CD8-positive, alpha-beta memory T cell (primary cell): ENCODE measurements around the gene PAQR4. TPM values are rescaled to one million over a fixed set of nuclear protein-coding genes. Genes with fewer than 3 reads are reported as not detected.

Experiments
- CTCF ChIA-PET: fragments of 350-600 bp; sonication (Branson Sonifier 250); formaldehyde crosslinking; loops from one replicate; lab custom pipeline; 2021; ENCODE audit warnings: antibody characterized with exemption; lab: Charles Lee
- POLR2A ChIA-PET: fragments of 350-600 bp; sonication (Branson Sonifier 250); formaldehyde crosslinking; loops from one replicate; lab custom pipeline; 2021; ENCODE audit warnings: antibody characterized with exemption; lab: Charles Lee
- DNase-seq, 5 donors: peaks; one replicate each; pipeline versions ENCODE4 v3.0.0 to v3.0.0-alpha.2; 2020 to 2022; ENCODE audit warnings: mixed read lengths in 1 of 5
- H3K27ac ChIP-seq: one replicate; pipeline ENCODE4 v1.7.0; 2013; ENCODE audit warnings: low read depth, mild to moderate bottlenecking, low read length, moderate library complexity
- H3K27me3 ChIP-seq: 2 replicates; pipeline ENCODE4 v1.7.0; 2013; ENCODE audit warnings: low read length, mild to moderate bottlenecking; ENCODE audit not compliant: insufficient read depth, poor library complexity, severe bottlenecking
- H3K36me3 ChIP-seq: 2 replicates; pipeline ENCODE4 v1.7.0; 2013; ENCODE audit warnings: mild to moderate bottlenecking, low read length, moderate library complexity; ENCODE audit not compliant: insufficient read depth
- H3K4me1 ChIP-seq: 2 replicates; pipeline ENCODE4 v1.7.0; 2013; ENCODE audit warnings: mild to moderate bottlenecking, low read length, moderate library complexity; ENCODE audit not compliant: insufficient read depth
- H3K4me3 ChIP-seq: 2 replicates; pipeline ENCODE4 v1.7.0; 2013; ENCODE audit warnings: mild to moderate bottlenecking, low read length
- H3K9me3 ChIP-seq: 2 replicates; pipeline ENCODE4 v1.7.0; 2013; ENCODE audit warnings: mild to moderate bottlenecking, low read length
- H3K27ac Mint-ChIP-seq, 8 donors: one replicate each; pipeline ENCODE4 v1.8.0; 2020 to 2021; ENCODE audit warnings: mixed read lengths in 8 of 8, mild to moderate bottlenecking in 6 of 8, inconsistent platforms in 3 of 8, moderate library complexity in 3 of 8
- H3K27me3 Mint-ChIP-seq, 2 donors: one replicate each; pipeline ENCODE4 v1.8.0; 2020 to 2021; ENCODE audit warnings: mixed read lengths in 2 of 2, mild to moderate bottlenecking in 1 of 2, moderate library complexity in 1 of 2
- H3K36me3 Mint-ChIP-seq, 3 donors: one replicate each; pipeline ENCODE4 v1.8.0; 2020 to 2021; ENCODE audit warnings: mixed read lengths in 3 of 3, inconsistent platforms in 1 of 3, mild to moderate bottlenecking in 1 of 3
- H3K4me1 Mint-ChIP-seq, 3 donors: one replicate each; pipeline ENCODE4 v1.8.0; 2020 to 2021; ENCODE audit warnings: mixed read lengths in 3 of 3, inconsistent platforms in 1 of 3, mild to moderate bottlenecking in 1 of 3
- H3K4me3 Mint-ChIP-seq, 7 donors: one replicate each; pipeline ENCODE4 v1.8.0; 2020 to 2021; ENCODE audit warnings: mixed read lengths in 7 of 7, mild to moderate bottlenecking in 6 of 7, moderate library complexity in 4 of 7, inconsistent platforms in 2 of 7
- H3K9me3 Mint-ChIP-seq, 5 donors: one replicate each; pipeline ENCODE4 v1.8.0; 2020 to 2022; ENCODE audit warnings: mixed read lengths in 5 of 5, mild to moderate bottlenecking in 3 of 5, moderate library complexity in 2 of 5, inconsistent platforms in 1 of 5
- polyA plus RNA-seq: library from polyadenylated mRNA; unstranded; fragments of 300-500 nt; fragmentation: Illumina TruSeq; gene quantifications from one replicate; pipeline ENCODE4 v1.2.3, GENCODE V29; 2021
- total RNA-seq, 2 experiments: library from RNA; stranded (reverse); gene quantifications; one replicate each; pipeline ENCODE4 v1.2.3, GENCODE V29; 2021

Gene PAQR4
- total and polyA plus RNA-seq, 3 experiments from 2014 or later: 1.5 to 39.0 (median 38.7) TPM

- CTCF ChIA-PET: interaction anchor here (1.2 to 17.8 kb wide), 5 partner anchors 9 to 109 kb away, joined by 3 to 289 read pairs (median 7); partner anchors contain the start of gene CLDN9
- Mint-ChIP-seq H3K27ac (peak overlapping the region; percentile 78 to 95 (median 90)), H3K27me3 (peaks cover 0 to 2% of the 10 kb centered on the region in 2 donors), H3K9me3 (no peaks in the 10 kb centered on the region), H3K4me3 (peak overlapping the region; percentile 83 to 98 (median 93)), H3K36me3 (peaks cover 0 to 7% (median 3%) of the 10 kb centered on the region in 3 donors), H3K4me1 (peaks cover 37 to 56% (median 42%) of the 10 kb centered on the region in 3 donors)
- H3K9me3 ChIP-seq: no peaks in the 10 kb centered on the region
- peak overlapping the region; percentile 78 for H3K27ac ChIP-seq
- H3K4me1 ChIP-seq: peaks cover 47% of the 10 kb centered on the region
- H3K27me3 ChIP-seq: no peaks in the 10 kb centered on the region
- no peaks in the 10 kb centered on the region for H3K36me3 ChIP-seq
- POLR2A ChIA-PET: interaction anchor here (0.6 to 1.8 kb wide), 7 partner anchors 7 to 224 kb away, joined by 3 to 7 read pairs (median 4); no protein-coding TSS in a partner anchor
- peak in 4 of 5 donors; percentile 55 to 90 (median 70) for DNase-seq
- peak overlapping the region; percentile 70 for H3K4me3 ChIP-seq
Measured at GRCh38 chr16:3020604-3021448, 51.7 kb downstream of the PAQR4 start.

- peak overlapping the region; percentile 78 to 97 (median 90) for H3K27ac Mint-ChIP-seq
- H3K9me3 Mint-ChIP-seq: no peaks in the 10 kb centered on the region
- H3K4me3 ChIP-seq: no peak overlapping the region
- H3K36me3 ChIP-seq: peaks cover 6% of the 10 kb centered on the region
- peak overlapping the region; percentile 61 for H3K27ac ChIP-seq
- peaks cover 41 to 61% (median 42%) of the 10 kb centered on the region in 3 donors for H3K4me1 Mint-ChIP-seq
- ChIA-PET CTCF (interaction anchor here (1.0 to 17.8 kb wide), 5 partner anchors 8 to 108 kb away, joined by 3 to 289 read pairs (median 7); partner anchors contain the start of gene CLDN9), POLR2A (interaction anchor here (0.6 to 1.0 kb wide), 2 partner anchors 18 to 223 kb away, joined by 3 to 6 read pairs; no protein-coding TSS in a partner anchor)
- no peaks in the 10 kb centered on the region for H3K9me3 ChIP-seq
- peaks cover 47% of the 10 kb centered on the region for H3K4me1 ChIP-seq
- H3K36me3 Mint-ChIP-seq: peaks cover 0 to 15% (median 3%) of the 10 kb centered on the region in 3 donors
- H3K27me3 ChIP-seq: no peaks in the 10 kb centered on the region
- DNase-seq: peak; percentile 61 to 84 (median 63)
- H3K4me3 Mint-ChIP-seq: peak overlapping the region; percentile 83 to 98 (median 93)
- peaks cover 0 to 2% of the 10 kb centered on the region in 2 donors for H3K27me3 Mint-ChIP-seq
Measured at GRCh38 chr16:3021449-3022207, 52.5 kb downstream of the PAQR4 start.

- POLR2A ChIA-PET: interaction anchor here (1.0 to 1.2 kb wide), 2 partner anchors 18 to 128 kb away, joined by 3 to 4 read pairs; no protein-coding TSS in a partner anchor
- peak in 4 of 5 donors; percentile 50 to 88 (median 72) for DNase-seq
Measured at GRCh38 chr16:3022208-3022683, 53.1 kb downstream of the PAQR4 start.

GRCh38 chr16:3022684-3023414 lies 53.7 kb downstream of the PAQR4 start:
- Histone ChIP-seq H3K27ac (peak overlapping the region; percentile 88), H3K4me3 (peak overlapping the region; percentile 88), H3K27me3 (no peaks in the 10 kb centered on the region), H3K9me3 (no peaks in the 10 kb centered on the region), H3K36me3 (peaks cover 7% of the 10 kb centered on the region), H3K4me1 (peaks cover 47% of the 10 kb centered on the region)
- Mint-ChIP-seq H3K4me3 (peak overlapping the region; percentile 87 to 98 (median 93)), H3K9me3 (no peaks in the 10 kb centered on the region), H3K27ac (peak overlapping the region; percentile 78 to 93 (median 86)), H3K36me3 (peaks cover 0 to 22% (median 3%) of the 10 kb centered on the region in 3 donors), H3K4me1 (peaks cover 42 to 64% (median 45%) of the 10 kb centered on the region in 3 donors), H3K27me3 (peaks cover 0 to 2% of the 10 kb centered on the region in 2 donors)
- DNase-seq: no peak
- ChIA-PET POLR2A (interaction anchor here (0.5 to 1.9 kb wide), 4 partner anchors 19 to 128 kb away, joined by 3 to 7 read pairs (median 4); partner anchors contain the start of gene ZNF213), CTCF (interaction anchor here (0.5 to 17.8 kb wide), 9 partner anchors 7 to 107 kb away, joined by 3 to 289 read pairs (median 4); partner anchors contain the start of gene CLDN9)

More at GRCh38 chr16:3022208-3022683, 53.1 kb downstream of the PAQR4 start:
- Histone ChIP-seq H3K4me1 (peaks cover 47% of the 10 kb centered on the region), H3K27ac (peak overlapping the region; percentile 61), H3K9me3 (no peaks in the 10 kb centered on the region), H3K27me3 (no peaks in the 10 kb centered on the region), H3K4me3 (no peak overlapping the region), H3K36me3 (peaks cover 7% of the 10 kb centered on the region)
- Mint-ChIP-seq H3K4me1 (peaks cover 42 to 61% (median 42%) of the 10 kb centered on the region in 3 donors), H3K27ac (peak overlapping the region; percentile 61 to 93 (median 86)), H3K36me3 (peaks cover 0 to 21% (median 3%) of the 10 kb centered on the region in 3 donors), H3K27me3 (peaks cover 0 to 2% of the 10 kb centered on the region in 2 donors), H3K9me3 (no peaks in the 10 kb centered on the region), H3K4me3 (peak overlapping the region; percentile 43 to 98 (median 93))
- CTCF ChIA-PET: interaction anchor here (1.0 to 17.8 kb wide), 5 partner anchors 7 to 108 kb away, joined by 3 to 289 read pairs (median 7); partner anchors contain the start of gene CLDN9

Other genes with a start within 250 kb of the PAQR4 start
- gene PRSS27, start 249.1 kb upstream of the PAQR4 start, total RNA-seq: 1 to 10 TPM; 1.3 to 1.6 TPM
- not detected for gene PRSS27, start 249.1 kb upstream of the PAQR4 start, polyA plus RNA-seq
- 100 to 1,000 TPM; 517 to 529 TPM for gene SRRM2, start 216.7 kb upstream of the PAQR4 start, total RNA-seq
- gene SRRM2, start 216.7 kb upstream of the PAQR4 start, polyA plus RNA-seq: 130 TPM
- gene ELOB, start 192.1 kb upstream of the PAQR4 start, total RNA-seq: 100 to 1,000 TPM; 322 to 338 TPM
- gene ELOB, start 192.1 kb upstream of the PAQR4 start, polyA plus RNA-seq: 274 TPM
- under 1 TPM; 0.15 to 0.22 TPM for gene PRSS33, start 181.8 kb upstream of the PAQR4 start, total RNA-seq
- gene PRSS33, start 181.8 kb upstream of the PAQR4 start, polyA plus RNA-seq: not detected
- gene PRSS41, start 170.9 kb upstream of the PAQR4 start, total RNA-seq: not detected
- gene PRSS41, start 170.9 kb upstream of the PAQR4 start, polyA plus RNA-seq: not detected
- 1 to 10 TPM; 8.8 to 9.2 TPM for gene PRSS21, start 152.1 kb upstream of the PAQR4 start, total RNA-seq
- gene PRSS21, start 152.1 kb upstream of the PAQR4 start, polyA plus RNA-seq: 13.6 TPM
- gene ZG16B, start 139.0 kb upstream of the PAQR4 start, total RNA-seq: under 1 TPM; 0.29 to 0.74 TPM
- not detected for gene ZG16B, start 139.0 kb upstream of the PAQR4 start, polyA plus RNA-seq
- gene PRSS22, start 111.2 kb upstream of the PAQR4 start, total RNA-seq: not detected
- gene PRSS22, start 111.2 kb upstream of the PAQR4 start, polyA plus RNA-seq: not detected
- 10 to 100 TPM; 24.7 to 27.2 TPM for gene FLYWCH2, start 86.1 kb upstream of the PAQR4 start, total RNA-seq
- gene FLYWCH2, start 86.1 kb upstream of the PAQR4 start, polyA plus RNA-seq: 24.0 TPM
- 10 to 100 TPM; 37.2 to 39.8 TPM for gene FLYWCH1, start 57.4 kb upstream of the PAQR4 start, total RNA-seq
- gene FLYWCH1, start 57.4 kb upstream of the PAQR4 start, polyA plus RNA-seq: 20.9 TPM
- gene KREMEN2, start 5.1 kb upstream of the PAQR4 start, total RNA-seq: not detected
- not detected for gene KREMEN2, start 5.1 kb upstream of the PAQR4 start, polyA plus RNA-seq
- gene PKMYT1, start 11.1 kb downstream of the PAQR4 start, total RNA-seq: 100 to 1,000 TPM; 103 to 112 TPM
- gene PKMYT1, start 11.1 kb downstream of the PAQR4 start, polyA plus RNA-seq: 0.18 TPM
- gene CLDN9, start 43.6 kb downstream of the PAQR4 start, total RNA-seq: not detected
- not detected for gene CLDN9, start 43.6 kb downstream of the PAQR4 start, polyA plus RNA-seq
- gene CLDN6, start 48.8 kb downstream of the PAQR4 start, total RNA-seq: not detected
- not detected for gene CLDN6, start 48.8 kb downstream of the PAQR4 start, polyA plus RNA-seq
- 1 to 10 TPM; 3.7 to 4.5 TPM for gene TNFRSF12A, start 51.0 kb downstream of the PAQR4 start, total RNA-seq
- 2.1 TPM for gene TNFRSF12A, start 51.0 kb downstream of the PAQR4 start, polyA plus RNA-seq
- gene HCFC1R1, start 54.6 kb downstream of the PAQR4 start, total RNA-seq: 10 to 100 TPM; 25.6 to 26.3 TPM
- 23.7 TPM for gene HCFC1R1, start 54.6 kb downstream of the PAQR4 start, polyA plus RNA-seq
- gene THOC6, start 54.7 kb downstream of the PAQR4 start, total RNA-seq: 10 to 100 TPM; 56.8 to 59.4 TPM
- 46.2 TPM for gene THOC6, start 54.7 kb downstream of the PAQR4 start, polyA plus RNA-seq
- gene BICDL2, start 67.6 kb downstream of the PAQR4 start, total RNA-seq: not detected
- not detected for gene BICDL2, start 67.6 kb downstream of the PAQR4 start, polyA plus RNA-seq
- gene MMP25, start 77.2 kb downstream of the PAQR4 start, total RNA-seq: 1 to 10 TPM; 1.5 to 1.9 TPM
- 0.90 TPM for gene MMP25, start 77.2 kb downstream of the PAQR4 start, polyA plus RNA-seq
- 100 to 1,000 TPM; 975 to 992 TPM for gene IL32, start 96.3 kb downstream of the PAQR4 start, total RNA-seq
- 3,843 TPM for gene IL32, start 96.3 kb downstream of the PAQR4 start, polyA plus RNA-seq
- under 1 TPM in 1 of 2 experiments, not detected in 1; 0.15 TPM for gene ZSCAN10, start 129.9 kb downstream of the PAQR4 start, total RNA-seq
- gene ZSCAN10, start 129.9 kb downstream of the PAQR4 start, polyA plus RNA-seq: not detected
- gene ZNF205, start 143.2 kb downstream of the PAQR4 start, total RNA-seq: under 1 TPM in 1 of 2 experiments, not detected in 1; 0.11 TPM
- not detected for gene ZNF205, start 143.2 kb downstream of the PAQR4 start, polyA plus RNA-seq
- gene ZNF213, start 165.7 kb downstream of the PAQR4 start, total RNA-seq: 10 to 100 TPM; 10.4 to 10.5 TPM
- gene ZNF213, start 165.7 kb downstream of the PAQR4 start, polyA plus RNA-seq: 3.8 TPM
- not detected for gene OR1F1, start 218.9 kb downstream of the PAQR4 start, total RNA-seq
- gene OR1F1, start 218.9 kb downstream of the PAQR4 start, polyA plus RNA-seq: not detected